H1 (cell line): Measurements from ENCODE around the gene SHLD1. TPM values are rescaled to one million over a fixed set of nuclear protein-coding genes. Genes with fewer than 3 reads are reported as not detected.

ENCODE experiments used
- CTCF ChIA-PET: fragments of 300-600 bp; sonication (Branson Sonifier 250); formaldehyde crosslinking; loops from one replicate; lab custom pipeline; 2021; ENCODE audit not compliant: partially characterized antibody; lab: Charles Lee
- POLR2A ChIA-PET: fragments of 300-600 bp; sonication (Branson Sonifier 250); formaldehyde crosslinking; loops from one replicate; lab custom pipeline; 2021; ENCODE audit warnings: inconsistent platforms; ENCODE audit not compliant: partially characterized antibody; lab: Charles Lee
- DNase-seq, 2 experiments: peaks; one replicate each; pipeline versions ENCODE4 v3.0.0 to v3.0.0-alpha.2; 2010 to 2022; ENCODE audit warnings: low spot score in 2 of 2, low read depth in 1 of 2, mixed read lengths in 1 of 2
- FAIRE-seq: peaks from 2 replicates; lab custom pipeline; 2011; peaks lifted over from hg19 to GRCh38; lab: Jason Lieb, UNC
- H2AFZ ChIP-seq: 2 replicates; pipeline ENCODE4 v1.8.1; 2012; ENCODE audit warnings: low read length, inconsistent platforms
- H2AK5ac ChIP-seq: 2 replicates; pipeline ENCODE4 v1.6.1; 2013; ENCODE audit warnings: low read depth, low read length
- H2BK120ac ChIP-seq: replicated peaks from 2 replicates; pipeline ENCODE3; 2013; ENCODE audit warnings: low read depth, low read length, inconsistent platforms
- H2BK12ac ChIP-seq: 2 replicates; pipeline ENCODE4 v1.6.1; 2013; ENCODE audit warnings: low read depth, low read length
- H2BK15ac ChIP-seq: 2 replicates; pipeline ENCODE4 v1.6.1; 2013; ENCODE audit warnings: low read length
- H2BK20ac ChIP-seq: 2 replicates; pipeline ENCODE4 v1.6.1; 2013; ENCODE audit warnings: low read length
- H2BK5ac ChIP-seq: 2 replicates; pipeline ENCODE4 v1.6.1; 2013; ENCODE audit warnings: low read depth, low read length
- H3K14ac ChIP-seq: 2 replicates; pipeline ENCODE4 v1.6.1; 2013; ENCODE audit warnings: inconsistent platforms; ENCODE audit not compliant: insufficient read length
- H3K18ac ChIP-seq: 2 replicates; pipeline ENCODE4 v1.6.1; 2013; ENCODE audit warnings: low read length; ENCODE audit errors: extremely low read depth
- H3K23ac ChIP-seq: 2 replicates; pipeline ENCODE4 v1.6.1; 2013; ENCODE audit warnings: inconsistent platforms; ENCODE audit not compliant: insufficient read length
- H3K23me2 ChIP-seq: 2 replicates; pipeline ENCODE4 v1.6.1; 2013; ENCODE audit warnings: low read depth, low read length
- H3K27ac ChIP-seq: 2 replicates; pipeline ENCODE4 v1.6.1; 2011; ENCODE audit warnings: low read depth, low read length, inconsistent platforms
- H3K27me3 ChIP-seq, 4 experiments: replicated peaks in 1 of 4; 1 replicate in 1 of 4; 2 replicates in 3 of 4; pipeline versions ENCODE4 v1.6.1 to v1.8.1; 2011 to 2013; ENCODE audit warnings: low read length in 3 of 4, mild to moderate bottlenecking in 3 of 4, inconsistent platforms in 2 of 4, mixed read lengths in 2 of 4, moderate library complexity in 1 of 4; ENCODE audit not compliant: control insufficient read depth in 3 of 4, insufficient read depth in 3 of 4; ENCODE audit errors: extremely low read depth in 1 of 4
- H3K36me3 ChIP-seq, 4 experiments: 2 replicates each; pipeline versions ENCODE4 v1.6.1 to v1.8.1; 2011 to 2013; ENCODE audit warnings: mild to moderate bottlenecking in 4 of 4, low read length in 3 of 4, moderate library complexity in 2 of 4, control low read depth in 1 of 4, inconsistent platforms in 1 of 4; ENCODE audit not compliant: insufficient read depth in 4 of 4, control insufficient read depth in 2 of 4
- H3K4ac ChIP-seq: replicated peaks from 2 replicates; pipeline ENCODE3; 2013; ENCODE audit warnings: low read length, low read depth, mixed read lengths, inconsistent platforms; ENCODE audit not compliant: insufficient read length
- H3K4me1 ChIP-seq, 4 experiments: replicated peaks in 1 of 4; 1 replicate in 1 of 4; 2 replicates in 3 of 4; pipeline versions ENCODE4 v1.6.1 to v1.8.1; 2011 to 2013; ENCODE audit warnings: low read length in 3 of 4, inconsistent platforms in 2 of 4, mixed read lengths in 1 of 4; ENCODE audit not compliant: insufficient read depth in 4 of 4, control insufficient read depth in 3 of 4
- H3K4me2 ChIP-seq, 2 experiments: 2 replicates each; pipeline versions ENCODE4 v1.6.1 to v1.8.1; 2011 to 2013; ENCODE audit warnings: low read depth in 2 of 2, low read length in 2 of 2, control low read depth in 1 of 2, inconsistent platforms in 1 of 2, mild to moderate bottlenecking in 1 of 2; ENCODE audit not compliant: insufficient read depth in 1 of 2
- H3K4me3 ChIP-seq, 4 experiments: fragments of 200-600, 300-600 bp in 1 of 4; sonication (generic), shearing (Covaris generic), sonication (Bioruptor Twin) in 1 of 4; 2 replicates each; pipeline versions ENCODE4 v1.5.1 to v1.8.1; 2011 to 2016; ENCODE audit warnings: low read length in 4 of 4, low read depth in 3 of 4, control low read depth in 2 of 4, inconsistent platforms in 2 of 4, mild to moderate bottlenecking in 2 of 4, mixed read lengths in 1 of 4, moderate library complexity in 1 of 4; ENCODE audit not compliant: insufficient read depth in 2 of 4; ENCODE audit errors: extremely low read depth in 1 of 4
- H3K56ac ChIP-seq: replicated peaks from 2 replicates; pipeline ENCODE3; 2013; ENCODE audit warnings: low read depth, mild to moderate bottlenecking, mixed read lengths, low read length, inconsistent platforms; ENCODE audit not compliant: insufficient read length
- H3K79me1 ChIP-seq: 2 replicates; pipeline ENCODE4 v1.6.1; 2013; ENCODE audit warnings: low read depth, low read length, control low read depth
- H3K79me2 ChIP-seq, 2 experiments: 2 replicates each; pipeline versions ENCODE4 v1.6.1 to v1.8.1; 2012 to 2013; ENCODE audit warnings: low read length in 2 of 2, mild to moderate bottlenecking in 2 of 2, inconsistent platforms in 1 of 2; ENCODE audit not compliant: insufficient read depth in 2 of 2, control insufficient read depth in 1 of 2
- H3K9ac ChIP-seq, 4 experiments: replicated peaks in 1 of 4; 1 replicate in 1 of 4; 2 replicates in 3 of 4; pipeline versions ENCODE4 v1.6.1 to v1.8.1; 2011 to 2013; ENCODE audit warnings: low read depth in 3 of 4, low read length in 3 of 4, control low read depth in 2 of 4, mild to moderate bottlenecking in 2 of 4, moderate library complexity in 2 of 4, inconsistent platforms in 1 of 4; ENCODE audit errors: extremely low read depth in 1 of 4
- H3K9me3 ChIP-seq, 2 experiments: 2 replicates each; pipeline versions ENCODE4 v1.6.1 to v1.8.1; 2012 to 2013; ENCODE audit warnings: mild to moderate bottlenecking in 2 of 2, moderate library complexity in 2 of 2, control low read depth in 1 of 2, inconsistent platforms in 1 of 2, low read depth in 1 of 2, low read length in 1 of 2, mixed read lengths in 1 of 2; ENCODE audit not compliant: insufficient read depth in 2 of 2
- H4K20me1 ChIP-seq, 2 experiments: replicated peaks in 1 of 2; 2 replicates each; pipeline versions ENCODE3 to v1.8.1; 2011 to 2013; ENCODE audit warnings: inconsistent platforms in 2 of 2, low read length in 2 of 2, mild to moderate bottlenecking in 1 of 2; ENCODE audit not compliant: insufficient read depth in 2 of 2, control insufficient read depth in 1 of 2
- H4K5ac ChIP-seq: 2 replicates; pipeline ENCODE4 v1.6.1; 2013; ENCODE audit warnings: low read length, low read depth, mixed read lengths, inconsistent platforms; ENCODE audit not compliant: insufficient read length
- H4K8ac ChIP-seq: 2 replicates; pipeline ENCODE4 v1.8.0; 2013; ENCODE audit warnings: mild to moderate bottlenecking, moderate library complexity, low read length, inconsistent platforms; ENCODE audit not compliant: insufficient read depth; ENCODE audit errors: extremely low read depth
- H4K91ac ChIP-seq: replicated peaks from 2 replicates; pipeline ENCODE3; 2013; ENCODE audit warnings: low read length, mixed read lengths, inconsistent platforms; ENCODE audit not compliant: insufficient read length
- TEAD4 ChIP-seq: IDR thresholded peaks from 2 replicates; pipeline ENCODE4 v1.6.1; 2012; ENCODE audit warnings: low read depth, low read length, inconsistent platforms, mixed read lengths
- WGBS, 2 experiments: shearing (Covaris generic) in 1 of 2; methylation state at CpG; one replicate each; pipeline versions ENCODE4 v1.1.6 to v1.1.7; 2013 to 2015; ENCODE audit warnings: low lambda C conversion rate in 2 of 2, mixed read lengths in 2 of 2, inconsistent platforms in 1 of 2, low coverage in 1 of 2, missing lambda C conversion rate in 1 of 2; ENCODE audit not compliant: insufficient replicate concordance in 2 of 2, insufficient coverage in 1 of 2, insufficient read length in 1 of 2; ENCODE audit errors: extremely low coverage in 1 of 2, missing lambda C conversion rate in 1 of 2; 5-methylcytosine and 5-hydroxymethylcytosine counted together
- polyA plus RNA-seq, 7 experiments: library from polyadenylated mRNA; depleted of rRNA in 3 of 7; stranded (reverse) in 5 of 7; unstranded in 2 of 7; fragments of >200 nt in 5 of 7; fragments of 200-250 nt in 2 of 7; gene quantifications; 1 replicate in 5 of 7; 2 replicates in 1 of 7; 4 replicates in 1 of 7; pipeline versions ENCODE4 v1.2.1 to v1.2.3, GENCODE V29; 2011 to 2013; ENCODE audit warnings: missing spikeins in 2 of 7, mixed read lengths in 2 of 7
- total RNA-seq: library from RNA; stranded (reverse); fragmentation: NEBNext Ultra II Directional; extraction: Animal tissue kit (Norgen Biotek cat#: 25700); gene quantifications from 2 replicates; pipeline ENCODE4 v1.2.1, GENCODE V29; 2021

Gene SHLD1
- total and polyA plus RNA-seq, 2 of the 8 experiments (the other 6 are each of a cell fraction or from before 2014, with no cell fraction given): 4.2 to 6.5 TPM

DNA sequence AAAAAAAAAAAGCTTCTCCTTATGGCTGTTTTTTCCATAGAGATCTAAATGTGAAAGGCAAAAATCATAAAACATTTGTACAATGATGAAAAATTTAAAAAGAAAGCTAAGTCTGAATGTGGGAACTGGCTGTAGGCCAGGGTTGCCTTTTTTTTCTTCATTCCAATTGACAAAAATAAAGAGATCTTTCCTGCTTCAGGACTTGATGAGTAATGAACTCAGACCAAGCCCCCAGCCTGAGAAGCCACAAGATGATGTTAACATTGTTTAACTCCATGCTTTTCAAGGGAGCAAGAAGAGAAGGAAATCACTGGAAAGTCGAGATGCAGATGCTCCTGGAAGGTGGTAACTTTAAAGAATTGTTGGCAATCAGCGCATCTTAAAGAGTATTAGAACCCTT, 158.8 kb downstream of the SHLD1 start:
- Histone ChIP-seq H3K4me1 (no peaks in the 10 kb centered on the region), H3K4me2 (no peak overlapping the region), H2BK5ac (no peak overlapping the region), H3K18ac (no peak overlapping the region), H2BK120ac (no peak overlapping the region), H2AK5ac (no peak overlapping the region), H4K20me1 (no peaks in the 10 kb centered on the region), H2AFZ (no peak overlapping the region), H3K79me2 (no peaks in the 10 kb centered on the region), H2BK12ac (no peak overlapping the region), H3K14ac (no peak overlapping the region), H2BK20ac (no peak overlapping the region), H3K27ac (no peak overlapping the region), H3K23me2 (peaks cover 5% of the 10 kb centered on the region; the same call in 1 of the 2 replicates), H4K91ac (no peak overlapping the region), H3K4me3 (no peak overlapping the region), H3K79me1 (no peaks in the 10 kb centered on the region), H3K23ac (no peak overlapping the region), H3K27me3 (no peaks in the 10 kb centered on the region; a peak in 1 of 7 replicates), H3K36me3 (no peaks in the 10 kb centered on the region), H4K5ac (no peak overlapping the region), H3K9ac (no peak overlapping the region), H2BK15ac (no peak overlapping the region), H4K8ac (no peak overlapping the region)
- no peak for FAIRE-seq
- CTCF ChIA-PET: interaction anchor here (1.0 to 1.1 kb wide), 2 partner anchors 8 to 41 kb away, joined by 3 to 4 read pairs; no protein-coding TSS in a partner anchor
- no peak for DNase-seq
- 87% methylated on average over 2 of the region's 2 CpGs; no CpG with 5 or more reads in 1 of the 2 experiments for WGBS, 2 experiments
- no peak for TF ChIP-seq TEAD4
- TF ChIP-seq, all 59 proteins: peak for 0
- no peak overlapping the region for H3K4ac ChIP-seq
- H3K9me3 ChIP-seq: no peaks in the 10 kb centered on the region
- POLR2A ChIA-PET: interaction anchor here (0.7 kb wide), 1 partner anchor 78 kb away, joined by 3 read pairs; no protein-coding TSS in a partner anchor
- H3K56ac ChIP-seq: no peak overlapping the region
